Measurements from ENCODE around the gene AOPEP. TPM values are rescaled to one million over a fixed set of nuclear protein-coding genes. Genes with fewer than 3 reads are reported as not detected.

AOPEP gene
- total RNA-seq, 2 donors from 2014 or later: 81.5 to 224 TPM

- TF ChIP-seq CTCF (IDR thresholded peaks at IDR 0.05) (no peak), POLR2A (IDR thresholded peaks at IDR 0.05) (no peak)
- WGBS, 2 donors: 20% methylated on average over 4 of the region's 4 CpGs
- ATAC-seq (no peak), DNase-seq (no peak)
- Histone ChIP-seq H3K36me3 (replicated peaks in 1 of 2; ENCODE audit: insufficient read depth in 1 of 2, low read depth in 2 of 2) (no peaks in the 10 kb centered on the region), H3K27me3 (no peaks in the 10 kb centered on the region), H3K4me1 (peaks cover 6% of the 10 kb centered on the region), H3K4me3 (no peak overlapping the region), H3K9me3 (no peaks in the 10 kb centered on the region), H3K27ac (no peak overlapping the region)
- intact Hi-C loops (cut with DNase I): no loop called here
Observed at GRCh38 chr9:94734054-94734754, 7.7 kb downstream of the AOPEP start.

DNA sequence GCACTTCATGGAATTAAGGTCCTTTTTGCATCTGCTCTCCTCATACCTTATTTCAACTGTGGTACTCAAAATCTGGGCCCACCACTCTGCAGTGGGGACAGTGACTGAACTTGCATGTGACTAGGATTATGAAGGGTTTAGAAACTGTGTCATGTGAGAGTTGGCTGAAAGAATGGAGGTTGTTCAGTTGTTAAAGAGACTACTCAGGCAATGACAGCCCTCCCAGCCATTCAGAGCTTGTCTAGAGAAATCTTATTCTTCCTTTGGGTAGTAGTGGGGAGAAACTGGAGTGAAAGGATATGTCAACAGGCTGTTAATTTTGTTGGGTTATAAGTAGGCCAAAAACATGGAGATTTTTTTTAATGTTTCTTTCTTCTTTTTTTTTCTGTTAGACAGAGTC lies 10.3 kb downstream of the AOPEP start:
- DNase-seq (no peak), ATAC-seq (no peak)
- intact Hi-C loops (cut with DNase I): no loop called here
- Histone ChIP-seq H3K4me1 (peaks cover 6% of the 10 kb centered on the region), H3K4me3 (no peak overlapping the region), H3K27me3 (no peaks in the 10 kb centered on the region), H3K36me3 (replicated peaks in 1 of 2; ENCODE audit: insufficient read depth in 1 of 2, low read depth in 2 of 2) (no peaks in the 10 kb centered on the region), H3K27ac (no peak overlapping the region), H3K9me3 (no peaks in the 10 kb centered on the region)
- TF ChIP-seq CTCF (IDR thresholded peaks at IDR 0.05) (no peak), POLR2A (IDR thresholded peaks at IDR 0.05) (no peak)

GRCh38 chr9:94740145-94740840 lies 13.8 kb downstream of the AOPEP start:
- H3K4me1 ChIP-seq: peaks cover 8% of the 10 kb centered on the region
- WGBS, 2 donors: 62 to 77% methylated on average over 3 of the region's 3 CpGs
- no peaks in the 10 kb centered on the region for H3K27me3 ChIP-seq
- ATAC-seq: no peak
- TF ChIP-seq CTCF (IDR thresholded peaks at IDR 0.05): no peak
- no peak for TF ChIP-seq POLR2A (IDR thresholded peaks at IDR 0.05)
- H3K27ac ChIP-seq: no peak overlapping the region
- no peaks in the 10 kb centered on the region for H3K36me3 ChIP-seq (replicated peaks in 1 of 2; ENCODE audit: insufficient read depth in 1 of 2, low read depth in 2 of 2)
- H3K4me3 ChIP-seq: no peak overlapping the region
- H3K9me3 ChIP-seq: no peaks in the 10 kb centered on the region
- no peak for DNase-seq
- intact Hi-C loops (cut with DNase I): no loop called here

- intact Hi-C loops (cut with DNase I): no loop called here
- no peaks in the 10 kb centered on the region for H3K27me3 ChIP-seq
- TF ChIP-seq CTCF (IDR thresholded peaks at IDR 0.05) (no peak), POLR2A (IDR thresholded peaks at IDR 0.05) (no peak)
- ATAC-seq: no peak
- WGBS, 2 donors: 57 to 61% methylated on average over 3 of the region's 3 CpGs
- H3K27ac ChIP-seq: no peak overlapping the region
- H3K9me3 ChIP-seq: no peaks in the 10 kb centered on the region
- no peak overlapping the region for H3K4me3 ChIP-seq
- peaks cover 14% of the 10 kb centered on the region for H3K4me1 ChIP-seq
- no peaks in the 10 kb centered on the region for H3K36me3 ChIP-seq (replicated peaks in 1 of 2; ENCODE audit: insufficient read depth in 1 of 2, low read depth in 2 of 2)
- DNase-seq: no peak
Observed at GRCh38 chr9:94741866-94742265, 15.4 kb downstream of the AOPEP start.
